AML-193 (cell line): Measurements from ENCODE around the gene SCUBE3.

Source experiments
- DNase-seq, 2 experiments: peaks; one replicate each; lab custom pipeline; 2025; lab: John Stamatoyannopoulos, UW

The SCUBE3 gene

DNA sequence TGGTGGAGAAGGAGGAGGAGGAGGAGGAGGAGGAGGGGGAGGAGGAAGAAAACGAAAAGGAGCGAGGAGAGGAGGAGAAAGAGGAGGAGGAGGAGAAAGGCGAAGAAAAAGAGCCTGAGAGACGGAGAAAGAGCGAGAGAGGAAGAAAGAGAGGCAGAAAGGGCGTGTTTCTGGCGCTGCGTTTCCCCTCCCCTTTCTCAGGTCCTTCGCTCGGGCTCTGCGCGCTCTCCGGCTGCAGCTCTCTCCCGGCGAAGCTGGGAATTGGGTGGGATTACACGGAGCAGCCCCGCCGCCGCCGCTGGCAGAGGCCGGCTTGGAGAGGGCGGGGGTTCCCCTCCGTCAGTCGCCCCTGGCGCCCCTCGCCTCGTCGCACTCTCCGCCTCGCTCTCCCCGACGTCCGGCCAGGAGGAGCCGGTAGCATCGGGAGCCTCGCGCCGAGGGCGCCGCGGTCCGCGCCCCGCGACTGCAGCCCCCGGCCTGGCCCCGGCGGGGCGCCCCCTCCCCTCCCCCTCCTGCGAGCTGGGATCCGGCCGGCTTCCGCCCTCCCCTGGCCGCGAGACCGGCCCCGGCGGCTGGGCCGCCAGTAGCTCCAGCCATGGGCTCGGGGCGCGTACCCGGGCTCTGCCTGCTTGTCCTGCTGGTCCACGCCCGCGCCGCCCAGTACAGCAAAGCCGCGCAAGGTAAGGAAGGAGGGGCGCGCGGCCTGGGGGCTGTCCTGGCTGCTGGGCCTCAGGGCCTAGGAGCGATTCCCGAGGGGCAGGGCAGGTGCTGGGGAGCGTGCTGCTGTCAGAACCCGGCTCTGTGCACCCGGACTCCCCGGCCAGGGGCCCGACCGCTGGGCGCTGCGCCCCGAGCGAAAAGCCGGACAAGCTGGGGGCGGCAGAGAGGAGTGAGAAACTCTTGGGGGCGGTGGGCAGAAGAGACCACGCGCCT lies at the start of gene SCUBE3:
SCUBE3 (plus strand) TSS at position 133 of the 933 bp plus-strand sequence; CDS start at position 596, 463 bp downstream.
- DNase-seq: no peak

DNA sequence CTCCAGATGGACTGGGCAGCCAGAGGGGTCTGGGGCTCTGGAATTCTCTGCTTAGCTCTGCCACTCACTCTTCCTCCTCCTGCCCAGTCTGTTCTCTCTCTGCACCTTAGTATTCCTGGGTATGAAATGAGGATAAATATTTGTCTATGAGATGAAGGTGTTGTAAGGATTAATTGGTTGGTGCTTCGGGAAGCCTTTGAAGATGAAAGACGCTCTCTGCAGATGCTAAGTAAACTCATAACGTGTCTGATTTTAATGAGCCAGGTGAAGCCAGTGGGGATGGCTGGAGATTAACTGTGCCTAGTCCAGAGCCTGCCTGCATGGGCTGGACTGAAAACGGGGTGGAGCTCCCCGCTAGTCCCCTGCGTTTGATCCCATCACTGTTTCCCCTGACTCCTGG lies 49.5 kb upstream of the SCUBE3 start:
- DNase-seq: no peak

DNA sequence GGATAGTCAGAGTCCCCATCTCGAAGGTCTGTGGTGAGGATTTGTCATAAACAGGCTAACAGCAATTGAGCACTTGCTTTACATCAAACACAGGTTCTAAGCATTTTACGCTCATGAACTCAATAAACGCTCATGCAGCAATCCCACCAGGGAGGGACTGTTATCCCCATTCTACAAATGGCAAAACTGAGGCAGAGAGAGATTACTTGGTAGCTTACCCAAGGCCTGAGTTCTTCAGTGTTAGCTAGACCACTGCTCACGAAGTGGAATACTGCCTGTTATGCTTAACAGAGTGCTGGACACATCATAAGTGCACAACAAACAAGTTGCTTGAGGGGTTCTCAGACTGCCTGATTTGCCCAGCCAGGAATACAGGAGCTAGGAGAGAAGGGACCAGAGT lies 48.9 kb upstream of the SCUBE3 start:
- no peak for DNase-seq

DNA sequence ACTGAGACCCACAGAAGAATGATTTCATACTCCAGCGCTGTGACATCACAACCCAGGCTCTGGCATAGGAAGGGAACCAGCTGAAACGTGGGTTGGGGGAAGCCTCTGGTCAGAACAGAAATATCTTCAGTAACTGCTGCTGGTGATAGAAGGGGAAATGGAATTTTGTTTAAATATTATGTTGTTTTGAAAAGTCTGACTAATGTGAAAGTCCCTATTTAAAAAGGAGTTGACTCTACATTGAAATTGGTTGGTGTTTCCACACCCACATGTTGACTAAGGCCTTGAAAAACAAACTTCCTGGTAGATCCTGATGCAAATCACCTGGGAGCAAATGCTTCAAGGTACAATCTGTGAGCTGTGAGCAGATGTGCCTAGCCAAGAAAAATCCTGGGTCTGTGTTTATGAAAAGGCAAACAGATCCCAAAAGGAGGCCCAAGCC lies 48.1 kb upstream of the SCUBE3 start:
- DNase-seq: no peak

DNA sequence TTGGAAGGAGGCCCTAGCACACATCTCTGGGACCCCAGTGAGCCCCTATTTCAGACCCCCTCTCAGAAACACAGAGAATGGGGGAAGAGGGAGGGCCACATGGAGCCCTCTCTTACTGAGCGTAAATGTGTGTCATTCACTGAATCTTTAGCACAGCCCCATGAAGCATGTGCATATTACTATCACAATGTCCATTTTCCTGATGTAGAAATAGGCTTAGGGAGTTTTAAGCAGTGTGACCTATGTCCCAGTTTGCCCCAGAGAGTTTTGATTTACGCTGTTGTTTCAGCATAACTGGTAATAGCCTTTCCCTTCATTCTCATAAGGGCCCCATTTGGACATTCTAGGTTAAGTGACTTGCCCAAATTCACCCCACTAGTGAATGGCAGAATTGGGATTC lies 47.6 kb upstream of the SCUBE3 start:
- DNase-seq: no peak

DNA sequence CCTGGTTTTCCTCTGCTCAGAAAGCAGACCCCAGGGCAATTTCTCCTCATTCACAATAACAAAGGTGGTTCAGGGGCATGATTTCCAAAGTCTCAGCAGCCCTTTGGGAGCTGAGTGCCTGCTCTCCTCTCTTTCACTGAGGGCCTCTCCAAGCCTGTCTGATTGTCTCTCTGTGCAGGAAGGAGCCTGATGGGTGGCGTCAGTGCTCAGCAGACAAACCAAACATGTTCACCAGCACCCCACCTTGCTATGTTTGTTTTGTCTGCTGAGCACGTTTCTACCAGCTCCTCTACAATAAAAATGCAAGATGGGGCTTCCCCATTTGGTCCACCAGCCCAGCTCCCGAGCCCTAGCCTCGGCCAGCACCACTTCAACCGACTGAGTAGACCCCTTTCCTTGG lies 47.2 kb upstream of the SCUBE3 start:
- DNase-seq: no peak

DNA sequence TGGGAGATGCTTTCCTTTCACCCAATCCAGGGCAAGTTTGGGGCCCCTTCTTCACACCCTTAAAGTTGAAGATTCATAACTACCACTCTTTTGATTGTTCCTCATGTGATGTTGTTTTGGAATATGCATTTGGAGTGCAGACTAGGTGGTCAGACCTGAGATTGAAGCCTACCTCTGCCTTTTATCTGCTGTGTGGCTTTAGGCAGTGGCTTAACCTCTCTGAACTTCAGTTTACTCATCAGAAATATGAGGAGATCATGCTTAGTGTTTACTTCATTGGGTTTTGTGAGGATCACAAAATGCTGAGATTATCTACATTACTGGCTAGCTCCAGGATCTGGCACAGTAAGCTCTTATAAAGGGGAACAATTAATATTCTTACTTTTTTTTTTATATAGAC lies 46.3 kb upstream of the SCUBE3 start:
- no peak for DNase-seq

DNA sequence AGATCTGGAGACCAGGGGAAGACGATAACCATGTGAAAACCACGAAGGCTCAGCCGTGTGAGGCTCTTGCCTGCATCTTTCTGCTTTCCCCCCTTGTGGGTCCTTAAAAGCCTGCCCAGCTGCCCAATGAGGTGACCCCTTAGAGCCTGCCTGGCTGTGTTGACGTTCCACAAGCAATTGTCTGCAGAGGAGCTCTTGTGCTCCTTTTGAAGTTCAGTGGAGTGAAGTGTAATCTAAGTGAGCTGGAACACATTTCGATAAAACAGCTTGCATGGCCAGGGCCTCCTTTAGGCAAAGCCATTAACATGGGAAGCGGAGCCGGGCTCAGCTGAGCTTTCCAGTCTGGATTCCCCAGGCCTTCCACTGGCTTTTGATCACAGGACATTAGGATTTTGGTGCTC lies 45.3 kb upstream of the SCUBE3 start:
- DNase-seq: no peak

DNA sequence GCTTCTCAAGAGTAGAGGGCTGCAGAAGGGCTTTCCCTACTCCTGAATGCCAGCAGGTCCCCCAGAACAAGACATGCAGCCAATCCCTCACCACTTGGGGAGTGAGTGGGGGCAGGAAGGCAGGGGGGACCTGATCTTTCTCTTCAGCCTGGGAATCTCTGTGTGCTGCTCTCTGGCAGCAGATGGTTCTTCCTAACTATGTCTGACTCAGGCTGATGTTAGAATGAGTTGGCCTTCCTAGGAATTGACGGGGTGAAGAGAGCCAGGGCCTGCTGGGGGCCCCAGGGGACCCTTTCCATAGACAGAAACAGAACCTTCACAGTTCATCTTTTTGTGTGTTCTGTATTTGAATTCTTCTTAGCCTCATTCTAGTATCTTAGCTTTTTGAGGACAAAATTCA lies 43.6 kb upstream of the SCUBE3 start:
- DNase-seq: no peak

DNA sequence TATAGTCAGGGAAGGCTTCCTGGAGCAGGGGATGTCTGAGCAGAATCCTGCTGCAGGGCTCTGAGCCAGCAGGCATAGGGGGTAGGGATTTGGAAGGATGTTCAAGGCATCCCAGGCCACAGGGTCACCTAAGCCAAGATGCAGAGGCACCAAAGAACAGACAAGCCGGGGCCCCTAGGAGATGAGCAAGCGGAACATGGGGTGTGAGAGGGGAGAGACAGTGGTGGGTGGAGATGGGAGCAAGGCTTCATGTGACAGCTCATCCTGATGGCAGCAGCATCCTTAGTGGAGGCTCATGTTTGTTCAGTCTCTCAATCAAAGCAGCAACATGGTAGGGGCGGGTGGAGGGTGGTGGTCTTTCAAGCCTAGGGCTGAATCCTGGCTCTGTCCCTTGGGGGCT lies 42.9 kb upstream of the SCUBE3 start:
- DNase-seq: no peak

DNA sequence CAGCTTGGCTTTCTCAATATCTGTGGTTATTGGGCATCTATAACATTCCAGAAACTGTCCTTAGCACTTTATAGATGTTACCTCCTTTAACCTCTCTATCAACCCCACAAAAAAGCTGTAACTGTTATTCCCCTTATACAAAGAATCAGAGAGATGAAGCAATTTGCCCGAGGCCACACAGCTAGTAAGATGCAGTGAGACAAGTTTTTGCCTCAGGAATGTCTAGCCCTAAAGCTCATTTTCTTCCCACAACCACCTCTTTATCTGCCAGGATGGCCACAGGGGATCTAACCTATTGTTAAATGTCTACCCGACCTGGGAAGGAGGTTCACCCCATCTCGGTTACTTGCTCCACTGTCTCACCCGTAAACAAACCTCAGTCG lies 40.7 kb upstream of the SCUBE3 start:
- no peak for DNase-seq

DNA sequence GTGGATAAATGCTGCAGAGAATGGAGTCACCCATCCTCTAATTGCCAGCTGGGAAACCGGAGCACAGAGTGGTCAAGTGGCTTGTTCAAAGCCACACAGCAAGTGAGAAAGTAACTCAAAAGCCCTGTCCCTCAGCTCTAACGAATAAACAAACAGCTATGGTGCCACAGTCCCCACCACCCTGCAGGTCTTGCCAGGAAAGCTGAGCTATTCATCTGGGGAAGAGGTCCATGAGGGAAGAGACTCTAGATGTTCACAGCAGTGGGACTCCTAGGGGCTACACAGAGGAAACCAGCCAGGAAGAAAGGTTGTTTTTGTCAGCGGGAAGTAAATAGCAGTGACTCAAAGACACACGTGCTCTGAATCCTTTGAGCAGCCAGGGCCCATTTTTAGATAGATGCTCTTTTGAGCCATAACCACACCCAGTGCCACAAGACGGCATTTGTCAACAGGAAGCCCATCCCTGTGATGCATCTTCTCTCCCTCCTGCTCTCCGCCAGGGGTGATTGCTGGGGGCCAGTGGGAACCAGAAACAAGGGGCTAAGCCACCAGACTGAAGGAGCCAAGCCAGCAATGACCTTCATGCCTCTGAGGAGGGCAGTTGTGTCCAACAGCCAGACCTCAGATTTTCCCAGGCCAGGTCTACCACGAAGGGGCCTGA lies 40.2 kb upstream of the SCUBE3 start:
- no peak for DNase-seq

DNA sequence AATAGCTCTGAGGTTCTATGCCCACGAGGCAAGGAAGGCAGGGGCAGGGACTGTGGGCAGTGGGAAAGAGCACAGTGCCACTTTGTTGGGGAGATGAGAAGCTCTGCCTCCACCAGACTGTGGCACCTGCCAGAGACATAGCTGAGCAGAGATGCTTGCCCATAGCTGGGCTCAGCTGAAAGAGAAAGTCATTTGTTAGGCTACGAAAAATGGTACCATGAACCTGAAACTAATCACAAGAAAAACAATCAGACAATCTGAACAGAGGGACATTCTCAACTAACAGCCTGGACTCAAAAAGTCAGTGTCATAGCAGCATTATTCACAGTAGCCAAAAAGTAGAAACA lies 39.7 kb upstream of the SCUBE3 start:
- no peak for DNase-seq

DNA sequence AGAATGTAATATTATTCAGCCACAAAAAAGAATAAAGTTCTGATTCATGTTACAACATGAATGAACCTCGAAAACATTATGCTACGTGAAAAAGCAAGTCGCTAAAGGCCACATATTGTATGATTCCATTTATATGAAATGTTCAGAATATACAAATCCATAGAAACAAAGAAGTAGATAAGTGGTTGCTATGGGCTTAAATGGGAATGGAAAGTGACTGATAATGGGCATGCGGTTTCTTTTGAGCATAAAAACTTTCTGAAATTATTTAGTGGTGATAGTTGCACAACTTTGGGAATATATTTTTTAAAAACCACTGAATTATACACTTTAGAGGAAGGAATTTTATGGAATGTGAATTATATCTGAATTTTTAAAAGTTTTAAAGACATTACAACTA lies 39.3 kb upstream of the SCUBE3 start:
- DNase-seq: no peak

DNA sequence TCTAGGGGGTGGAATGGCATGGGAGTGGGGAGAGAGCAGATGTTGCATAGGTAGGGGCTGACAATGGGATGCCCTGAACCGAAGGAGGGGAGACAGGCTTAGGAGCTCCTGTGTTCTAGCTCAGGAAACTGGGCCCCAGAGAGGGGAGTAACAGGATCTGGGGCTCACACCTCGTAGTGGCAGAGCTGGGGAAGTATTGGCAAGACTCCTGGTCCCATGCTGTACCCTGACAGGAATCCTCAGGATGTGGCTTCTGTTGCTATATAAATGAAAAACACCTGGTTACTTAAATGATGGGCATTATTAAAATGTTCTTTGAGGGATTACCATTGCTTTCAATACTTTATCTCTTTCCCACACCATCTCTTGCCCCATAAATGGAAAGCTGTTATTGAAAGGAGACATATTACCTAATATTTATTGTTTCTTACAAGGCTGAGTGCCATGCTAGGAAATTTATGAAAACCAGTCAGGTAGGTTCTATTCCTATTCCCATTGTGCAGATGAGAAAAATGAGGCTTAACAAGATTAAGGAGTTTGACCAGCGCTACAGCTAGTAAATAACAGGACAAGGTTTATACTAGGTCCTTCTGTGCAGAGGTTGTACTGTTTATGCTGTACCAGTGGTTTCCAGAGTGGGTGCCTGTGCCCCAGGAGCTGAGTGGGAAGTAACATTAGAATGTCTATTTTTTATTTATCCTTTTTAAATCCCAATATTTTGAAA lies 37.3 kb upstream of the SCUBE3 start:
- no peak for DNase-seq

DNA sequence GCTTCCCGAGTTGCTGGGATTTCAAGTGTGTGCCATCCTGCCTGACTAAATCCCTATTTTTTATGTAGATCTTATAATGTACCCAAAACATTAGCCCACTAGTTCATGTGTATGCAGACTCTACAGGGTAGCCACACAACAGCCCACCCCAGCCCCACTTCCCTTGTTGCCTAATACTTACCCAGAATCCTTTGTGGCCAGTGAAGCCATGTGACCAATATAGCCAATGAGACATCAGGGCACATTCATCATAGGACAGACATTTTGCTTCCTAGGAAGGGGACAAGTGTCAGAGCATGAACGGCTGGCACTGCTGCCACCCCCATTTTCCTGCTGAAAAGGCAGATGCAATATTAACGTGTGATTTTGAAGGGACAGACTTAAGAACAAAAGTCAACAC lies 36.6 kb upstream of the SCUBE3 start:
- DNase-seq: no peak

DNA sequence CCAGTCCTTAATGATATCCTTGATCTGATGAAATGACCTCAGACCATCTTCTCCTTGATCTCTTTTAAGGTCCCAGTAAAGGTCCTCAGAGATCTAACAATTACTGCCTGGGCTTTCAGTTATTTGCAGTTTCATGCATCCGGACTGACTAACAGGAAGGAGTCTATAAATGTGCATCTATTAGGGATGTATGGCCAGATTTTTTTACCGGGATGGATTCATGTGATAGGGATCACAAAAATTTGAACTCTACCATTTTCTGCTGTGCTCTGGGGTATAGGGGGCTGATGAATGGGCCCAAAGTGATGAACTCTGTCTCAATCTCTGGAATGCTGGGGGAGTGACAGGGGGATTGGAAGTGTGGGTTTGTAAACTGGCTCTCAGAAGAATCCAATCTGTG lies 36.2 kb upstream of the SCUBE3 start:
- DNase-seq: no peak

DNA sequence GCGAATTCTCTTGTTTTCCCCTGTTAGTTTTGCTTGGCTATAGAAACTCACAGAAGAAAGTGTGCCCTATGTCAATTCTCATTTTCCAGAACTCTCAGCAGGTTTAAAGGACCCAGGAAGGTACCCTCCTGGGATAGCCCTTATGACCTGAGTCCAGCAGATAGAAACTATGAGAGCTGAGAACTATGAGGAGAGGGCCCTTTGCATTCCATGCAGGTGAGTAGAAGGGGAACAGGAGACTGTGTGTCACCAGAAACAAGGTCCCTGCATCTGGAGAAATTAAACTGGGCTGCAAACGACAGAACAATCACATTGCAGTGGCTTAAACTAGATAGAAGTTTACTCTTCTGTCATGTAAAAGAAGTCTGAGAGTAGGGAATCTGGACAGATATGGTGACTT lies 35.7 kb upstream of the SCUBE3 start:
- no peak for DNase-seq

DNA sequence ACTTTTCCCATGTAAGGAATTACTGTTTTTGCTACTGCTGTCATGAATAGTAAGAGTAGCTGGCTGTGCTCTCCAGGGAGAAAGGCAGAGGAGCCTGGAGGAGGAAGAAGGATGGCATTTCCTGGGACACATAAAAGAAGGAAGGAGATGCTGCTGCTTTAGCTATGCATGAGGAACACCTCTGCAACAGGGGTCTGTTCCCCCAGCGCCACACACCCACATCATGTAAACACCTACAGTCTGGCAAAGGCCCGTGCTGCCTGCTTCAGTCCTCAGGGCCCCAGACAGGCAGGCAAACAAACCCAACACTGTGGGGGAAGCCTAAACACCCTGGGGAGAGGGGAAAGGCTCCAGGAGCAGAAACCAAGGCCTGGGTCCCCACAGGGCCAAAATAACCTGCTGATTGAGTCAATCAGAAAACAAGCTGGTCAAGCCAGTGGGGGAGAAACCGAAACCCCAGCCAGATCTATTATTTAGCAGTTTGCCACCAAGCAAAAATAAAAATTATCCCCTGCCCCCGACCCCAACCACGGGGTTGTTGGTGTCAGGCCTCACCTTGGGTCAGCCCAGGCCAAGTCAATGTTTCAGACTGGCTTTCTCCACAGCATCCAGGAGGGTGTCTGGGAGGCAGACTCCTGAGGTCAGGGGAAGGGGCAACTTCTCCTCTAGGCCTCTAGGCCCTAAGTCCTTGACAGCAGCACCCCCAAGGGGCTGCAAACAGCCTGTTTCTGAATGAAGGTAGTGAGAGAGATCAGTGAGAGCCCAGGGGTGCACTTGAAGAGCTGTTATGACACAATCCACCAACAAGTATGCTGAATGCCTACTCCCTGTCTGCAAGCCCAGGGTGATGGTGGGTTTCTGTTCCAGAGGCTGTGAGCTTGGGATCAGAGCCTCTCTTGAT lies 34.6 kb upstream of the SCUBE3 start:
- no peak for DNase-seq

DNA sequence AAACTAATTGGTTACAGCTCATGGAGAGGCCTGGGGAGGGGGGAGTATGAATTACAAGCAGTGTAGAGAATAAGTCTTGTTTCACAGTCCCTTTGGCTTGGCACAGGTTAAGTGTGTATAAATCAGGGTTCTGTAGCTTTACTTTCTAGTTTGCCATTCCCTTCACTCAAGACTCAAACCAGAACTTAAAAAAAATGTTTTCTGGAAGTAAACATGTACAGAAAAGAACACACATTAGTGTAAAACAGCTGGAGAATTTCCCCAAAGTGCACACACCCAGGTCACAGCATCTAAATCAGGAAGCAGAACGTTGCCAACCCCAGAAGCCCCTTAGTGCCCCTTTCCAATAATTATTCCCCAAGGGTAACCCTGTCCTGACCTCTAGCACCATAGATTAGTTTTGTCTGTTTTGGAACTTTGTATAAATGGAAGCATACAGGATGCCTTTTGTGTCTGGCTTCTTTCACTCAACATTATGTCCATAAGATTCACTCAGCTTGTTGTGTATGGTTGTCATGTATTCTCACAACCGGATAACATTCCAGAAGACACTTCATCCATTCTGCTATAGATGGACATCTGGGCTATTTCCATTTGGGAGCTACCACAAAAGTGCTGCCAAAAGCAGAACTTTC lies 33.7 kb upstream of the SCUBE3 start:
- no peak for DNase-seq

DNA sequence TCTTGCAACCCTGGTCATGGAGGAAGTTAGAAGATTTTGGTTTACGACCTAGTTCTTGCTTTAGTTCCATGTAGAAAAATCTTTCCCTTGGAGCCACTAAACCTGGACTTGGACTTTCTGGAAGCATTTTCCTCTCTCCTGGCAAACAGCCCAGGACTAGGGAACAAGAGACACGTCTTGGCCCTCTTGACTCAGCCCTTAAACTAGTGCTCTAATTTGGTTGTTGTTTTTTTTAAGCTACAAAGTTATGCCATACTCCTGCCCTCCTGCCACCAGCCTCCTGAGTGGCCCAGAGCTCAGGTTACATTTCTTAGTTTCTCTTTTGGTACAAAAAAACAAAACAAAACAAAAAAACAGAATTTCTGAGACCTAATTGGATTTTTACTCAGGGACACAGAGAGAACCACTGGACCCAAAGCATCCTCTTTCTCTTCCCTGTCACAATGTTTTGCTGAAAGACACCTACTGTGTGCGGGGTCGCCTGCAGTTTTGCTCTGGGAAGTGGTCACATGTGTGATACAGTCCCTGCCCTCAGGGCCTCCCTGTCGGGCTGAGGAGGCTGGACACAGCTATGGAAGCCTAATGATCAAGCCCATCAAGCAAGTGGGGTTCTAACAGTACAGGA lies 32.3 kb upstream of the SCUBE3 start:
- DNase-seq: no peak
